C4-2B (cell line): ENCODE results near the gene THOC5.

ENCODE experiments used
- ZFX ChIP-seq: fragments of 450-650 bp; IDR thresholded peaks from 2 replicates; pipeline ENCODE4 v1.6.1; 2017
- TF ChIP-seq, protein P1 (sequence below): fragments of 450-650 bp; conservative IDR thresholded peaks from 2 replicates; pipeline ENCODE4 v1.5.1; 2017; ENCODE audit warnings: mild to moderate bottlenecking

DNA sequence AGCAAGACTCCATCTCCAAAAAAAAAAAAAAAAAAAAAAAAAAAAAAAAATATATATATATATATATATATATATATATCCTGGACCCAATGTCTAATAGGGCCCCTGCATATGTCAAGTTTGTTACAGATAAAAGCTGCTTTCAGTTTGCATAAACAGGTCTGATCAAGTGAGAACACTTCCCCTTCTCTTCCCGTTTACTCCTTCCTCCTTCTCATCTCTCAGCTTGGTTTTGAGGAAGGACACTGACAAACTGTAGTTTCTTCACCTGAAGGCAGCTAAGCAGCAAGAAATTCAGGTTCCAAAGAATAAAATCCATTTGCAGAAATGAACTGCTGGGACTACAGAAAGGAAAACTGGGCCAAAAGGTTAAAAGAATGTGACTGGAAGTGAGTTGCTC lies 11.7 kb downstream of the THOC5 start:
- TF ChIP-seq, protein P1, sequence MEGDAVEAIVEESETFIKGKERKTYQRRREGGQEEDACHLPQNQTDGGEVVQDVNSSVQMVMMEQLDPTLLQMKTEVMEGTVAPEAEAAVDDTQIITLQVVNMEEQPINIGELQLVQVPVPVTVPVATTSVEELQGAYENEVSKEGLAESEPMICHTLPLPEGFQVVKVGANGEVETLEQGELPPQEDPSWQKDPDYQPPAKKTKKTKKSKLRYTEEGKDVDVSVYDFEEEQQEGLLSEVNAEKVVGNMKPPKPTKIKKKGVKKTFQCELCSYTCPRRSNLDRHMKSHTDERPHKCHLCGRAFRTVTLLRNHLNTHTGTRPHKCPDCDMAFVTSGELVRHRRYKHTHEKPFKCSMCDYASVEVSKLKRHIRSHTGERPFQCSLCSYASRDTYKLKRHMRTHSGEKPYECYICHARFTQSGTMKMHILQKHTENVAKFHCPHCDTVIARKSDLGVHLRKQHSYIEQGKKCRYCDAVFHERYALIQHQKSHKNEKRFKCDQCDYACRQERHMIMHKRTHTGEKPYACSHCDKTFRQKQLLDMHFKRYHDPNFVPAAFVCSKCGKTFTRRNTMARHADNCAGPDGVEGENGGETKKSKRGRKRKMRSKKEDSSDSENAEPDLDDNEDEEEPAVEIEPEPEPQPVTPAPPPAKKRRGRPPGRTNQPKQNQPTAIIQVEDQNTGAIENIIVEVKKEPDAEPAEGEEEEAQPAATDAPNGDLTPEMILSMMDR = no peak
- TF ChIP-seq ZFX = no peak
